DOHH2 (cell line): Measurements from ENCODE around the gene TRIP6.

Experiments used
- H3F3A ChIP-seq: fragments of 200-600 bp; sonication (generic), shearing (Covaris generic); 2 replicates; pipeline ENCODE4 v1.6.0; 2016; ENCODE audit warnings: antibody characterized with exemption, mild to moderate bottlenecking; ENCODE audit not compliant: control insufficient read depth, insufficient read depth
- H3K27ac ChIP-seq: fragments of 200-600 bp; sonication (generic); 2 replicates; pipeline ENCODE4 v1.5.1; 2014; ENCODE audit warnings: low read depth, mild to moderate bottlenecking, low read length, moderate library complexity
- H3K27me3 ChIP-seq: fragments of 200-600 bp; sonication (generic); 2 replicates; pipeline ENCODE4 v1.6.1; 2014; ENCODE audit warnings: mild to moderate bottlenecking, low read length, mixed read lengths; ENCODE audit not compliant: control insufficient read depth
- H3K36me3 ChIP-seq: fragments of 200-600 bp; sonication (generic); 2 replicates; pipeline ENCODE4 v1.6.1; 2014; ENCODE audit warnings: mild to moderate bottlenecking, low read length, moderate library complexity, mixed read lengths; ENCODE audit not compliant: control insufficient read depth
- H3K4me1 ChIP-seq: fragments of 200-600 bp; sonication (generic); 2 replicates; pipeline ENCODE4 v1.6.1; 2014; ENCODE audit warnings: mild to moderate bottlenecking, low read length, mixed read lengths; ENCODE audit not compliant: control insufficient read depth
- H3K4me2 ChIP-seq: fragments of 200-600 bp; sonication (generic); 2 replicates; pipeline ENCODE4 v1.6.0; 2014; ENCODE audit warnings: mild to moderate bottlenecking, low read length, moderate library complexity
- H3K4me3 ChIP-seq: fragments of 200-600 bp; sonication (generic); 2 replicates; pipeline ENCODE4 v1.5.1; 2014; ENCODE audit warnings: mild to moderate bottlenecking, low read length, mixed read lengths
- H3K79me2 ChIP-seq: fragments of 200-600 bp; sonication (generic); 2 replicates; pipeline ENCODE4 v1.6.1; 2014; ENCODE audit warnings: mild to moderate bottlenecking, low read length, mixed read lengths; ENCODE audit not compliant: control insufficient read depth
- H3K9me2 ChIP-seq: fragments of 200-600 bp; sonication (generic); replicated peaks from 2 replicates; pipeline ENCODE4 v1.6.1; 2014; ENCODE audit warnings: mild to moderate bottlenecking, low read length, mixed read lengths; ENCODE audit not compliant: control insufficient read depth
- H3K9me3 ChIP-seq: fragments of 200-600 bp; sonication (generic); 2 replicates; pipeline ENCODE4 v1.6.1; 2014; ENCODE audit warnings: antibody characterized with exemption, low read length, mixed read lengths; ENCODE audit not compliant: control insufficient read depth, insufficient read depth
- H4K20me1 ChIP-seq: fragments of 200-600 bp; sonication (generic); 2 replicates; pipeline ENCODE4 v1.6.0; 2014; ENCODE audit warnings: low read depth, mild to moderate bottlenecking, antibody characterized with exemption, low read length, moderate library complexity; ENCODE audit not compliant: control insufficient read depth, insufficient read depth
- EZH2phosphoT487 ChIP-seq: fragments of 200-600 bp; sonication (generic); IDR thresholded peaks from 2 replicates; pipeline ENCODE4 v1.6.1; 2017; ENCODE audit warnings: borderline replicate concordance, mild to moderate bottlenecking, antibody characterized with exemption, low read length, moderate library complexity, mixed read lengths
- TF ChIP-seq, protein P1 (sequence below): fragments of 200-600 bp; sonication (generic); IDR thresholded peaks from one replicate; pipeline ENCODE4 v1.5.1; 2014; ENCODE audit warnings: antibody characterized with exemption, mild to moderate bottlenecking, low read depth, low read length; ENCODE audit not compliant: poor library complexity, severe bottlenecking

TRIP6 gene

GRCh38 chr7:100829150-100829716, 38.0 kb upstream of the TRIP6 start:
- Histone ChIP-seq H4K20me1 (no peaks in the 10 kb centered on the region; the same call in 1 of the 2 replicates), H3K9me2 (no peaks in the 10 kb centered on the region), H3K9me3 (no peaks in the 10 kb centered on the region)

GRCh38 chr7:100830396-100830795, 36.8 kb upstream of the TRIP6 start:
- TF ChIP-seq, protein P1, sequence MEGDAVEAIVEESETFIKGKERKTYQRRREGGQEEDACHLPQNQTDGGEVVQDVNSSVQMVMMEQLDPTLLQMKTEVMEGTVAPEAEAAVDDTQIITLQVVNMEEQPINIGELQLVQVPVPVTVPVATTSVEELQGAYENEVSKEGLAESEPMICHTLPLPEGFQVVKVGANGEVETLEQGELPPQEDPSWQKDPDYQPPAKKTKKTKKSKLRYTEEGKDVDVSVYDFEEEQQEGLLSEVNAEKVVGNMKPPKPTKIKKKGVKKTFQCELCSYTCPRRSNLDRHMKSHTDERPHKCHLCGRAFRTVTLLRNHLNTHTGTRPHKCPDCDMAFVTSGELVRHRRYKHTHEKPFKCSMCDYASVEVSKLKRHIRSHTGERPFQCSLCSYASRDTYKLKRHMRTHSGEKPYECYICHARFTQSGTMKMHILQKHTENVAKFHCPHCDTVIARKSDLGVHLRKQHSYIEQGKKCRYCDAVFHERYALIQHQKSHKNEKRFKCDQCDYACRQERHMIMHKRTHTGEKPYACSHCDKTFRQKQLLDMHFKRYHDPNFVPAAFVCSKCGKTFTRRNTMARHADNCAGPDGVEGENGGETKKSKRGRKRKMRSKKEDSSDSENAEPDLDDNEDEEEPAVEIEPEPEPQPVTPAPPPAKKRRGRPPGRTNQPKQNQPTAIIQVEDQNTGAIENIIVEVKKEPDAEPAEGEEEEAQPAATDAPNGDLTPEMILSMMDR, result no peak
- TF ChIP-seq EZH2phosphoT487, result no peak
- no peaks in the 10 kb centered on the region for H3F3A ChIP-seq
- H3K9me2 ChIP-seq, result no peaks in the 10 kb centered on the region
- peaks cover 37% of the 10 kb centered on the region for H3K27me3 ChIP-seq
- H3K4me3 ChIP-seq, result no peak overlapping the region
- no peaks in the 10 kb centered on the region for H3K9me3 ChIP-seq
- no peak overlapping the region for H3K4me2 ChIP-seq
- no peak overlapping the region for H3K27ac ChIP-seq
- no peaks in the 10 kb centered on the region for H3K36me3 ChIP-seq
- H4K20me1 ChIP-seq, result no peaks in the 10 kb centered on the region
- no peaks in the 10 kb centered on the region for H3K79me2 ChIP-seq
- H3K4me1 ChIP-seq, result 0 out of 2 replicates have a peak, but pooled peaks cover 4% of the 10 kb centered on the region

More at GRCh38 chr7:100829150-100829716, 38.0 kb upstream of the TRIP6 start:
- Histone ChIP-seq H3K36me3 (no peaks in the 10 kb centered on the region), H3K4me2 (no peak overlapping the region), H3K27me3 (peaks cover 46% of the 10 kb centered on the region), H3K4me3 (no peak overlapping the region), H3K27ac (no peak overlapping the region), H3K79me2 (no peaks in the 10 kb centered on the region), H3K4me1 (0 out of 2 replicates have a peak, but pooled peaks cover 4% of the 10 kb centered on the region), H3F3A (no peaks in the 10 kb centered on the region)
- no peak for TF ChIP-seq EZH2phosphoT487
- TF ChIP-seq, protein P1, result no peak

DNA sequence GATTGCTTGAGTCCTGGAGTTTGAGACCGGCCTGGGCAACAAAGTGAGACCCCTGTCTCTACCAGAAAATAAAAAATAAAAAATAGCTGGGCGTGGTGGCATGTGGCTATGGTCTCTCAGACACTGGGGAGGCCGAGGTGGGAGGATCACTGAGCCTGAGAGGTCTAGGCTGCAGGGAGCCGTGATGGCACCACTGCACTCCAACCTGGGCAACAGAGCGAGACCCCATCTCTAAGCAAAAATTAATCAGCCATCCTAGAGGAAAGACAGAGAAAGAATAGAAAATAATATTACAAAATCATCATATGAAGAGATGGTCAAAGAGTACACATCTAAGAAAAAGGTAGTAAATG, 34.9 kb upstream of the TRIP6 start:
- Histone ChIP-seq H3K4me3 (no peak overlapping the region), H3K4me1 (peaks cover 9% of the 10 kb centered on the region), H3K27me3 (peaks cover 21% of the 10 kb centered on the region), H3K79me2 (no peaks in the 10 kb centered on the region), H3K27ac (no peak overlapping the region), H3K9me3 (no peaks in the 10 kb centered on the region), H3K9me2 (no peaks in the 10 kb centered on the region), H3K4me2 (no peak overlapping the region), H4K20me1 (no peaks in the 10 kb centered on the region), H3F3A (0 out of 2 replicates have a peak, but pooled peaks cover 2% of the 10 kb centered on the region), H3K36me3 (no peaks in the 10 kb centered on the region)
- TF ChIP-seq, protein P1, result no peak
- TF ChIP-seq EZH2phosphoT487, result no peak
